Calu3 (cell line): Measurements from ENCODE around the gene GLIPR1. TPM values are rescaled to one million over a fixed set of nuclear protein-coding genes. Genes with fewer than 3 reads are reported as not detected.

ENCODE experiments used
- BruUV-seq: library from RNA; stranded (reverse); fragments of 400-500 nt; replicated peaks from 2 replicates; lab custom pipeline; 2021; lab: Mats Ljungman, UMichigan
- CTCF ChIA-PET: fragments of 300-600 bp; sonication (Branson Sonifier 250); formaldehyde crosslinking; loops from one replicate; lab custom pipeline; 2022; ENCODE audit warnings: antibody characterized with exemption; lab: Charles Lee
- DNase-seq: peaks from one replicate; pipeline ENCODE4 v3.0.0; 2022
- H3K27ac Mint-ChIP-seq: one replicate; pipeline ENCODE4 v1.8.0; 2022; ENCODE audit warnings: mixed read lengths; ENCODE audit not compliant: unreplicated experiment
- H3K27me3 Mint-ChIP-seq: one replicate; pipeline ENCODE4 v1.8.0; 2022; ENCODE audit warnings: mixed read lengths; ENCODE audit not compliant: unreplicated experiment
- H3K36me3 Mint-ChIP-seq: one replicate; pipeline ENCODE4 v1.8.0; 2022; ENCODE audit warnings: mild to moderate bottlenecking, moderate library complexity, mixed read lengths; ENCODE audit not compliant: insufficient read depth, unreplicated experiment
- H3K4me1 Mint-ChIP-seq: one replicate; pipeline ENCODE4 v1.8.0; 2022; ENCODE audit warnings: mild to moderate bottlenecking, low read depth, mixed read lengths; ENCODE audit not compliant: unreplicated experiment
- H3K4me3 Mint-ChIP-seq: one replicate; pipeline ENCODE4 v1.8.0; 2022; ENCODE audit warnings: mild to moderate bottlenecking, low read depth, moderate library complexity, mixed read lengths; ENCODE audit not compliant: unreplicated experiment
- H3K9me3 Mint-ChIP-seq: one replicate; pipeline ENCODE4 v1.8.0; 2022; ENCODE audit warnings: low read depth, mixed read lengths; ENCODE audit not compliant: unreplicated experiment
- intact Hi-C: fragments of 100-400 bp; cut with micrococcal nuclease; formaldehyde crosslinking; loops from one replicate; pipeline ENCODE4 v1.10.0; 2022; ENCODE audit not compliant: unreplicated experiment
- total RNA-seq: library from RNA; stranded (reverse); gene quantifications from 2 replicates; pipeline ENCODE4 v1.2.3, GENCODE V29; 2022
- TF ChIP-seq, protein P1 (sequence below): fragments of 200-600 bp; IDR thresholded peaks from one replicate; pipeline ENCODE4 v1.8.0; 2022; ENCODE audit warnings: antibody characterized with exemption; ENCODE audit not compliant: unreplicated experiment

The GLIPR1 gene
- total RNA-seq, 1 experiment from 2014 or later = 38.5 TPM

DNA sequence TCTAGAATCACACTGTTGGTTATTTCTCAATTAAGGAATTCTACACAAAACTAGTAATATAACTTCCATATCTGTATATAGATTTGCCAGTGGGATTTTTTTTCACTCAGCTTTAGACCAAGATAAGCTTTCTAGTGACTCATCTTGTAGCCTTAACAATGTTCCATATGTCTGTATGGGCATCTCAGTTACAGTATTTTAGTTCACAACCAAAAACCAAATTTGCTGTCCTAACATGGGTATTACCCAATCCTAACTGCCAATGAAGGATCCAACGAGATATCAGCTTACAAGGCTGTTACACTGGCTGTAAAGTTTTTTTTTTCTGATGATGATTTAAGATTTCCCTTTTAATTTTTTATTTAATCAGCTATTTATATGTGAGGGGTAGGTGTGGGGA is 62.4 kb downstream of the GLIPR1 start:
- intact Hi-C loops = no loop called here
- Mint-ChIP-seq H3K27ac (no peak overlapping the region), H3K4me3 (no peak overlapping the region), H3K36me3 (no peaks in the 10 kb centered on the region), H3K27me3 (no peaks in the 10 kb centered on the region), H3K9me3 (no peaks in the 10 kb centered on the region), H3K4me1 (no peaks in the 10 kb centered on the region)
- no TSS peak for BruUV-seq
- no peak for DNase-seq
- CTCF ChIA-PET = interaction anchor here (0.6 kb wide), 1 partner anchor 74 kb away, joined by 4 read pairs; no protein-coding TSS in a partner anchor
- TF ChIP-seq, protein P1, sequence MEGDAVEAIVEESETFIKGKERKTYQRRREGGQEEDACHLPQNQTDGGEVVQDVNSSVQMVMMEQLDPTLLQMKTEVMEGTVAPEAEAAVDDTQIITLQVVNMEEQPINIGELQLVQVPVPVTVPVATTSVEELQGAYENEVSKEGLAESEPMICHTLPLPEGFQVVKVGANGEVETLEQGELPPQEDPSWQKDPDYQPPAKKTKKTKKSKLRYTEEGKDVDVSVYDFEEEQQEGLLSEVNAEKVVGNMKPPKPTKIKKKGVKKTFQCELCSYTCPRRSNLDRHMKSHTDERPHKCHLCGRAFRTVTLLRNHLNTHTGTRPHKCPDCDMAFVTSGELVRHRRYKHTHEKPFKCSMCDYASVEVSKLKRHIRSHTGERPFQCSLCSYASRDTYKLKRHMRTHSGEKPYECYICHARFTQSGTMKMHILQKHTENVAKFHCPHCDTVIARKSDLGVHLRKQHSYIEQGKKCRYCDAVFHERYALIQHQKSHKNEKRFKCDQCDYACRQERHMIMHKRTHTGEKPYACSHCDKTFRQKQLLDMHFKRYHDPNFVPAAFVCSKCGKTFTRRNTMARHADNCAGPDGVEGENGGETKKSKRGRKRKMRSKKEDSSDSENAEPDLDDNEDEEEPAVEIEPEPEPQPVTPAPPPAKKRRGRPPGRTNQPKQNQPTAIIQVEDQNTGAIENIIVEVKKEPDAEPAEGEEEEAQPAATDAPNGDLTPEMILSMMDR = no peak

DNA sequence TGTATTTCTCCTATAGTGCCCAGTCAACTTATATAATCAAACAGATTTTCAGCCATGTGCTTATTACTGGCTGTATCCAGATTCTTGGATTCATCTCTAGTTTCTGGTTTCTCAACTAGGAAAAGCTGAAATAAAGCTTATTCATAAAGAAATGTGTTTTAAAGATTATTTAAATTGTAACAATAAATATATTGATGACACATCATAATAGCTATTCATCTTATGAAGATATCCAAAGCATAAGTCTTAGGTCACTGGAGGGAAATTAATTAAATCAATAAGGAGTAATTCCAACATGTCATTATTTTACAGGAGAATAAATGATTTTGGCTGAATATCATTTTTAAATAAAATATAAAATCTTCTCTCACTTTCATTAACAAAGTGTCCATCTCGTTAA is 63.0 kb downstream of the GLIPR1 start:
- BruUV-seq = no TSS peak
- H3K27me3 Mint-ChIP-seq = no peaks in the 10 kb centered on the region
- H3K9me3 Mint-ChIP-seq = no peaks in the 10 kb centered on the region
- no peak for DNase-seq
- H3K27ac Mint-ChIP-seq = no peak overlapping the region
- TF ChIP-seq, protein P1 = no peak
- no peak overlapping the region for H3K4me3 Mint-ChIP-seq
- intact Hi-C loops = no loop called here
- H3K4me1 Mint-ChIP-seq = peaks cover 1% of the 10 kb centered on the region
- no peaks in the 10 kb centered on the region for H3K36me3 Mint-ChIP-seq
- CTCF ChIA-PET = no interaction called here

GRCh38 chr12:75545636-75546035 is 65.1 kb downstream of the GLIPR1 start:
- Mint-ChIP-seq H3K9me3 (no peaks in the 10 kb centered on the region), H3K36me3 (no peaks in the 10 kb centered on the region), H3K27me3 (no peaks in the 10 kb centered on the region), H3K27ac (no peak overlapping the region), H3K4me1 (peaks cover 9% of the 10 kb centered on the region), H3K4me3 (no peak overlapping the region)
- no TSS peak for BruUV-seq
- DNase-seq = no peak
- TF ChIP-seq, protein P1 = no peak
- CTCF ChIA-PET = interaction anchor here (1.1 kb wide), 1 partner anchor 445 kb away, joined by 4 read pairs; no protein-coding TSS in a partner anchor
- intact Hi-C loops = no loop called here

DNA sequence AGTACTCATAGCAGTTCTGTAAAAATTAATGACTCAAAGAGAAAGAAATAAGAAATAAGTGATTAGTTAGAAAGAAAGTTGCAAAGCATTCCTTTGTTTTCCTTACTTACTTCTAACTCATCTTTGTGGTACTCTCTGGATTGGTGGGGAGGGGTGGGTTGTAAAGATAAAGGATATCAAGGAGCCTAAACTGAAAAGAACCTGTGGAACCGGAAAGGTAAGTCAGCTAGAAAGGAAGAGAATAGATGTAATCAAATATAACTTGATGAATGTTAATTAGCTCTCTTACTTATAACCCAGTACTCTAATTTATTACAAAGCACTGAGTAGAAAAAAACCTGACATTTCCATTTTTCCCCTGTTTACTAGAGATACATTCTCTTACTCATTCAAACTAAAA is 68.3 kb downstream of the GLIPR1 start:
- no peak for DNase-seq
- Mint-ChIP-seq H3K9me3 (no peaks in the 10 kb centered on the region), H3K27me3 (no peaks in the 10 kb centered on the region), H3K4me1 (peaks cover 32% of the 10 kb centered on the region), H3K4me3 (no peak overlapping the region), H3K27ac (no peak overlapping the region), H3K36me3 (no peaks in the 10 kb centered on the region)
- CTCF ChIA-PET = interaction anchor here (0.6 kb wide), 1 partner anchor 321 kb away, joined by 4 read pairs; no protein-coding TSS in a partner anchor
- TF ChIP-seq, protein P1 = no peak
- intact Hi-C loops = no loop called here
- no TSS peak for BruUV-seq
